Measurements from ENCODE around the gene SORCS2.

- no peak for TF ChIP-seq CTCF (IDR thresholded peaks at IDR 0.05)
- TF ChIP-seq EZH2 (IDR thresholded peaks at IDR 0.05), result no peak
- no peak for TF ChIP-seq EZH2phosphoT487 (IDR thresholded peaks at IDR 0.05)
Observed at GRCh38 chr4:7775396-7775795, 583.1 kb downstream of the SORCS2 start.

All from neural progenitor cell (in vitro differentiated cells).